Immature natural killer cell (primary cell): Measurements from ENCODE around the gene SPAG4. TPM values are rescaled to one million over a fixed set of nuclear protein-coding genes. Genes with fewer than 3 reads are reported as not detected.

Experiments used
- DNase-seq, 3 donors: peaks; one replicate each; pipeline ENCODE4 v3.0.0; 2022; ENCODE audit warnings: mixed read lengths in 1 of 3
- H3K27ac Mint-ChIP-seq, 6 donors: one replicate each; pipeline ENCODE4 v1.8.0; 2020; ENCODE audit warnings: mixed read lengths in 6 of 6, mild to moderate bottlenecking in 5 of 6, inconsistent platforms in 4 of 6, moderate library complexity in 3 of 6
- H3K27me3 Mint-ChIP-seq, 3 donors: one replicate each; pipeline ENCODE4 v1.8.0; 2020 to 2021; ENCODE audit warnings: low read depth in 3 of 3, mild to moderate bottlenecking in 3 of 3, mixed read lengths in 3 of 3, moderate library complexity in 3 of 3, inconsistent platforms in 1 of 3
- H3K36me3 Mint-ChIP-seq, 3 donors: one replicate each; pipeline ENCODE4 v1.8.0; 2020; ENCODE audit warnings: mixed read lengths in 3 of 3, inconsistent platforms in 2 of 3, mild to moderate bottlenecking in 2 of 3
- H3K4me1 Mint-ChIP-seq, 2 donors: one replicate each; pipeline ENCODE4 v1.8.0; 2020; ENCODE audit warnings: inconsistent platforms in 2 of 2, mild to moderate bottlenecking in 2 of 2, mixed read lengths in 2 of 2, moderate library complexity in 1 of 2
- H3K4me3 Mint-ChIP-seq, 5 donors: one replicate each; pipeline ENCODE4 v1.8.0; 2020; ENCODE audit warnings: mild to moderate bottlenecking in 5 of 5, mixed read lengths in 5 of 5, inconsistent platforms in 3 of 5, moderate library complexity in 3 of 5
- H3K9me3 Mint-ChIP-seq, 6 donors: one replicate each; pipeline ENCODE4 v1.8.0; 2020; ENCODE audit warnings: mild to moderate bottlenecking in 6 of 6, mixed read lengths in 6 of 6, inconsistent platforms in 4 of 6, moderate library complexity in 3 of 6
- polyA plus RNA-seq, 3 donors: library from polyadenylated mRNA; unstranded; fragments of 300-500 nt; fragmentation: Illumina TruSeq; gene quantifications; one replicate each; pipeline ENCODE4 v1.2.3, GENCODE V29; 2021

Gene SPAG4
- polyA plus RNA-seq, result under 1 TPM in 2 of 3 donors, not detected in 1; 0.56 to 0.89 TPM

- Mint-ChIP-seq H3K27me3 (peaks cover 25 to 39% (median 33%) of the 10 kb centered on the region in 3 donors), H3K4me1 (peaks cover 42 to 49% of the 10 kb centered on the region in 2 donors)
Measured at GRCh38 chr20:35615667-35616464, at the start of gene SPAG4. Gene SPAG4, plus strand, starts transcription at chr20:35615829. Its CDS starts 175 bp downstream, at chr20:35616004.

GRCh38 chr20:35568645-35569044 lies 47.0 kb upstream of the SPAG4 start:
- Mint-ChIP-seq H3K27me3 (peaks cover 0 to 3% (median 2%) of the 10 kb centered on the region in 3 donors), H3K36me3 (peaks cover 0 to 5% (median 4%) of the 10 kb centered on the region in 3 donors), H3K4me3 (no peak overlapping the region), H3K9me3 (peaks cover 3 to 7% (median 5%) of the 10 kb centered on the region in 6 donors), H3K4me1 (no peaks in the 10 kb centered on the region), H3K27ac (no peak overlapping the region)
- no peak for DNase-seq

More at GRCh38 chr20:35615667-35616464, at the start of gene SPAG4:
- Mint-ChIP-seq H3K36me3 (no peaks in the 10 kb centered on the region), H3K9me3 (no peaks in the 10 kb centered on the region), H3K27ac (peak within 1 kb of the TSS; percentile 96 to 100 (median 100)), H3K4me3 (peak within 1 kb of the TSS; percentile 87 to 94 (median 90))
- peak; percentile 95 to 99 (median 99) for DNase-seq

- no peak for DNase-seq
- Mint-ChIP-seq H3K4me3 (no peak overlapping the region), H3K36me3 (peaks cover 4 to 5% (median 5%) of the 10 kb centered on the region in 3 donors), H3K27me3 (peaks cover 0 to 5% (median 2%) of the 10 kb centered on the region in 3 donors), H3K27ac (no peak overlapping the region), H3K4me1 (no peaks in the 10 kb centered on the region), H3K9me3 (peaks cover 4 to 10% (median 7%) of the 10 kb centered on the region in 6 donors)
Measured at GRCh38 chr20:35571555-35571954, 44.1 kb upstream of the SPAG4 start.

- Mint-ChIP-seq H3K36me3 (peaks cover 4 to 5% (median 5%) of the 10 kb centered on the region in 3 donors), H3K4me3 (no peak overlapping the region), H3K4me1 (no peaks in the 10 kb centered on the region), H3K27ac (no peak overlapping the region), H3K27me3 (peaks cover 0 to 5% (median 2%) of the 10 kb centered on the region in 3 donors), H3K9me3 (peaks cover 4 to 10% (median 7%) of the 10 kb centered on the region in 6 donors)
- DNase-seq, result no peak
Measured at GRCh38 chr20:35572838-35573237, 42.8 kb upstream of the SPAG4 start.

- Mint-ChIP-seq H3K27ac (no peak overlapping the region), H3K36me3 (peaks cover 4 to 5% (median 5%) of the 10 kb centered on the region in 3 donors)
Measured at GRCh38 chr20:35575958-35576357, 39.7 kb upstream of the SPAG4 start.

GRCh38 chr20:35576816-35577215 lies 38.8 kb upstream of the SPAG4 start:
- H3K9me3 Mint-ChIP-seq, result peaks cover 4 to 19% (median 8%) of the 10 kb centered on the region in 6 donors
- no peak overlapping the region for H3K27ac Mint-ChIP-seq
- H3K36me3 Mint-ChIP-seq, result peaks cover 4 to 5% (median 5%) of the 10 kb centered on the region in 3 donors
- DNase-seq, result no peak
- H3K4me3 Mint-ChIP-seq, result no peak overlapping the region
- peaks cover 0 to 6% (median 2%) of the 10 kb centered on the region in 3 donors for H3K27me3 Mint-ChIP-seq
- no peaks in the 10 kb centered on the region for H3K4me1 Mint-ChIP-seq

More at GRCh38 chr20:35575958-35576357, 39.7 kb upstream of the SPAG4 start:
- Mint-ChIP-seq H3K4me1 (no peaks in the 10 kb centered on the region), H3K9me3 (peaks cover 4 to 11% (median 7%) of the 10 kb centered on the region in 6 donors), H3K4me3 (no peak overlapping the region), H3K27me3 (peaks cover 0 to 10% (median 2%) of the 10 kb centered on the region in 3 donors)
- DNase-seq, result no peak

GRCh38 chr20:35578469-35578868 lies 37.2 kb upstream of the SPAG4 start:
- Mint-ChIP-seq H3K27ac (no peak overlapping the region), H3K4me3 (no peak overlapping the region), H3K36me3 (peaks cover 0 to 5% (median 0%) of the 10 kb centered on the region in 3 donors), H3K9me3 (peaks cover 0 to 18% (median 6%) of the 10 kb centered on the region in 6 donors), H3K27me3 (peaks cover 0 to 12% (median 2%) of the 10 kb centered on the region in 3 donors), H3K4me1 (no peaks in the 10 kb centered on the region)
- no peak for DNase-seq

GRCh38 chr20:35579196-35579595 lies 36.4 kb upstream of the SPAG4 start:
- Mint-ChIP-seq H3K4me1 (no peaks in the 10 kb centered on the region), H3K27me3 (peaks cover 0 to 12% (median 2%) of the 10 kb centered on the region in 3 donors), H3K9me3 (peaks cover 0 to 14% (median 6%) of the 10 kb centered on the region in 6 donors), H3K36me3 (peaks cover 0 to 3% (median 0%) of the 10 kb centered on the region in 3 donors), H3K27ac (no peak overlapping the region), H3K4me3 (no peak overlapping the region)
- no peak for DNase-seq

- no peaks in the 10 kb centered on the region for H3K4me1 Mint-ChIP-seq
- no peak for DNase-seq
- H3K9me3 Mint-ChIP-seq, result peaks cover 0 to 13% (median 4%) of the 10 kb centered on the region in 6 donors
- H3K36me3 Mint-ChIP-seq, result no peaks in the 10 kb centered on the region
- H3K27me3 Mint-ChIP-seq, result peaks cover 0 to 10% (median 0%) of the 10 kb centered on the region in 3 donors
- no peak overlapping the region for H3K4me3 Mint-ChIP-seq
- no peak overlapping the region for H3K27ac Mint-ChIP-seq
Measured at GRCh38 chr20:35582131-35582530, 33.5 kb upstream of the SPAG4 start.

- no peaks in the 10 kb centered on the region for H3K36me3 Mint-ChIP-seq
- no peak for DNase-seq
- H3K4me1 Mint-ChIP-seq, result no peaks in the 10 kb centered on the region
- H3K27me3 Mint-ChIP-seq, result peaks cover 0 to 10% (median 0%) of the 10 kb centered on the region in 3 donors
- no peak overlapping the region for H3K4me3 Mint-ChIP-seq
- no peak overlapping the region for H3K27ac Mint-ChIP-seq
- peaks cover 0 to 13% (median 4%) of the 10 kb centered on the region in 6 donors for H3K9me3 Mint-ChIP-seq
Measured at GRCh38 chr20:35582741-35583404, 32.8 kb upstream of the SPAG4 start.

- Mint-ChIP-seq H3K4me3 (no peak overlapping the region), H3K36me3 (no peaks in the 10 kb centered on the region), H3K27me3 (peaks cover 0 to 12% (median 0%) of the 10 kb centered on the region in 3 donors), H3K27ac (no peak overlapping the region), H3K4me1 (no peaks in the 10 kb centered on the region), H3K9me3 (peaks cover 0 to 13% (median 4%) of the 10 kb centered on the region in 6 donors)
- DNase-seq, result no peak
Measured at GRCh38 chr20:35583636-35584560, 31.7 kb upstream of the SPAG4 start.

GRCh38 chr20:35586751-35587425 lies 28.7 kb upstream of the SPAG4 start:
- Mint-ChIP-seq H3K27ac (no peak overlapping the region), H3K27me3 (peaks cover 0 to 8% (median 3%) of the 10 kb centered on the region in 3 donors), H3K36me3 (no peaks in the 10 kb centered on the region), H3K4me1 (no peaks in the 10 kb centered on the region), H3K4me3 (no peak overlapping the region), H3K9me3 (peaks cover 0 to 4% (median under 1%) of the 10 kb centered on the region in 6 donors)
- DNase-seq, result no peak
